IMR-90 (cell line): ENCODE data around the gene CSNK2B.

Experiments used
- POLR2A ChIP-seq: IDR thresholded peaks from 2 replicates; pipeline ENCODE4 v1.6.1; 2012; ENCODE audit warnings: mild to moderate bottlenecking, low read depth, low read length
- TF ChIP-seq, protein P1 (sequence below): fragments of 150-350 bp; IDR thresholded peaks from 2 replicates; pipeline ENCODE4 v1.6.1; 2017; ENCODE audit warnings: mild to moderate bottlenecking, antibody characterized with exemption, low read length, low read depth

DNA sequence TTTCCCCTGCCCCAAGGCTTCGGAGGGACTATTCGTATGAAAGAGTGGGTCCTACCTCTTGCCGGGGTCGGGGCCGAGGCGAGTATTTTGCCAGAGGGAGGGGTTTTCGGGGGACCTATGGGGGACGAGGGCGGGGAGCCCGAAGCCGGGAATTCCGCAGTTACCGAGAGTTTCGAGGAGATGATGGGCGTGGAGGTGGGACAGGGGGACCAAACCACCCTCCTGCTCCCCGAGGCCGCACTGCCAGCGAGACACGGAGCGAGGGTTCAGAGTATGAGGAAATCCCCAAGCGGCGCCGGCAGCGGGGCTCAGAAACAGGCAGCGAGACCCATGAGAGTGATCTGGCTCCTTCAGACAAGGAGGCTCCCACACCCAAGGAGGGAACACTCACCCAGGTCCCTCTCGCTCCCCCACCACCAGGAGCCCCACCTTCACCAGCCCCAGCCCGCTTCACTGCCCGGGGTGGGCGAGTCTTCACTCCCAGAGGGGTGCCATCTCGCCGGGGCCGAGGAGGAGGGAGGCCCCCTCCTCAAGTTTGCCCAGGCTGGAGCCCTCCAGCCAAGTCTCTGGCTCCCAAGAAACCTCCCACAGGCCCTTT, 34.1 kb upstream of the CSNK2B start:
- TF ChIP-seq, protein P1, sequence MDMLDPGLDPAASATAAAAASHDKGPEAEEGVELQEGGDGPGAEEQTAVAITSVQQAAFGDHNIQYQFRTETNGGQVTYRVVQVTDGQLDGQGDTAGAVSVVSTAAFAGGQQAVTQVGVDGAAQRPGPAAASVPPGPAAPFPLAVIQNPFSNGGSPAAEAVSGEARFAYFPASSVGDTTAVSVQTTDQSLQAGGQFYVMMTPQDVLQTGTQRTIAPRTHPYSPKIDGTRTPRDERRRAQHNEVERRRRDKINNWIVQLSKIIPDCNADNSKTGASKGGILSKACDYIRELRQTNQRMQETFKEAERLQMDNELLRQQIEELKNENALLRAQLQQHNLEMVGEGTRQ = no peak
- no peak for TF ChIP-seq POLR2A
